Midbrain (tissue), 1 donor: ENCODE results near the gene PRDM16.

Experiments
- DNase-seq: peaks from one replicate; lab custom pipeline; 2025; lab: John Stamatoyannopoulos, UW

Gene PRDM16

DNA sequence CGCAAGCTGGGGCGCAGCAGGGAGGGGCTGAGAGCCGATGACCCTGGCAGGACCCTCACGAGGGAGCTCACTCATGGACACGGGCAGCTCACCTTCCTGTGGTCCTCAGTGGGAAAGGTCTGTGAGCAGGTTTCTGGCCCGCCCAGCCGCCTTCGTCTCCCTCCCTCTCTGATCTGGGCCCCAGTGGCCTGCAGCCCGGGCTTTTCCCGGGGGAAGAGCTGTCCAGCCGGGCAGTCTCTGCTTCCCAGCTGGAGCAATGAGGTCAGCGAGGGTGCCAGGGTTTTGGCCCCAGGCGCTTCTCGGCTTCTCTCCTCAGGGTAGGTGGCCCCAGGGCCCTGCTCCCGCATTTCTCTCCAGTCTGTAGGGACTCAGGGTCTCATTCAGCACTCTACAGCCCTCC is 363.3 kb downstream of the PRDM16 start:
- no peak for DNase-seq

DNA sequence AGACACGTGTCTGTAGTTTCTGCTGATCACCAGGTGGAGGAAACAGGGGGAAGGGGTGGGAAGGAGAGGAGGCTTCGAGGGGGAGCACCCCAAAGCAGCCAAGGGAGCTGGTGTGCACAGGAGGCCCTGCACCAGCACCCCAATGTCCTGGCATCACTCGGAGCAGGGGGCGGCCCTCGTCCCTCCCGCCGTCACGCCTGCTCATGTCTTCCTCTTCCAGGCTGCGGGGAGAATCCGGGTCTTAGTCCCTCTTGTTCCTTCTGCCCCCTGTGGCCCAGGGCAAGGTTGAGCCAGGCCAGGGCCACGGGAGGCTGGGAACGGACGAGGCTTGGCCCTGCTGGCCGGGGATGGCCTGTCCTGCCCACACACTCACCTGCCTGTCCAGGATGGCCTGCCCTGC is 364.1 kb downstream of the PRDM16 start:
- DNase-seq, result no peak

DNA sequence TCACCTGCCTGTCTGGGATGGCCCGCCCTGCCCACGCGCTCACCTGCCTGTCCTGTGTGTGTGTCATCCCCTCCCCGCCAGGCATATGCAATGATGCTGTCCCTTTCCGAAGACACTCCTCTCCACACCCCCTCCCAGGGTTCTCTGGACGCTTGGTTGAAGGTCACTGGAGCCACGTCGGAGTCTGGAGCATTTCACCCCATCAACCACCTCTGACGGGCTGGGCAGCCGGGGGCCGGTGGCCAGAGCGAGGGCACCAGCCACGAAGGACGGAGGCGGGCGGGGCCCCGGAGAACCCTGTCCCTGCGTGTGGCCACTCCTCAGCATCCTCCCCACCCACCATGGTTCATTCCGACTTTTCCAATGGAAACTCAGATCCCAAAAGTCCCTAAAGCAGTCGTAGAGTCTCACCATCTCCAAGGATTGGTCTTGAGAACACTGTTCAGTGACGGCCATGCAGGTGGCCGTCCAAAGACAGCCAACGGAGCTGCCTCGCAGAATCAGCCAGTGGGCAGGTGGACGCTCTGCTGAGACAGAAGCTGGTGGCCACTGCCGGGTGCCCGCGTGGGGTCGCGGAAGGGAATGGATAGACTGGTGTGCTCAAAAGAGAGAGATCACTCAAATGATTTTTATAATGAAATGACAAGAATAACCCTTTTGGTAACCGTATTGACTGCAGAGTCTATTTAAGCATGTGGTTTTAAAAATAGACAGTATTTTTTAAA is 364.8 kb downstream of the PRDM16 start:
- no peak for DNase-seq

DNA sequence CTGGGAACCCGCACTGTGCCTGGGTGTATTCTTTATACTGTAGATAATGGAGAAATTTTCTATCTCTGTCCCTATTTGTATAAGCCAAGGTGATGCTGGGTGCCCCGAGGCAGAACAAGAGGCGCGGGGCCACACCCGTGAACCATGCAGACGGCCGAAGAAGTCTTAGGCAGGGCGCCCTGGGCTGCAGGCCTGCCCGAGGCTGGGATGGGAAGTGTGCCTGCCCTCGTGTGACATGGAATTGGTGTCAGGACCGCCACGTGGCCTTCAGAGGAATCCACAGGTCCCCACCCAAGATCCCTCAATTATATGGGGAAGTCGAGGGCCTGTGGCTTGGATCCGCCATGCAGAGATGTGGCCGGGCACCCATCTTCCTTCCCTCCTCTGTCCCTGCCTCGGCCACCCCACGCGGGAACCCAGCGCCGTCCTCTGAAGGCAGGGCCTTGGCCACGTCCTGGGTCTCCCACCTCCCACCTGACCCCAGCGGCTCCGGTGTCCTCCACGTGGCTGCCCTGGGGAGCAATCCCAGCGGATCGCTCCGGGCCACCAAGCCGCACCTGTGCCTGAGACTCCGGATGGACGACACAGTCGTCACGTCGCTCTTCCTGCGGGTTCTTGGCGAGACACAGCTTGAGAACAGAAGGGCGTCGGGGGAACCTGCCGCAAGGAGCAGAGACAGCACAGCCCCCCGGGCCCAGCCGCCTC is 365.6 kb downstream of the PRDM16 start:
- no peak for DNase-seq

DNA sequence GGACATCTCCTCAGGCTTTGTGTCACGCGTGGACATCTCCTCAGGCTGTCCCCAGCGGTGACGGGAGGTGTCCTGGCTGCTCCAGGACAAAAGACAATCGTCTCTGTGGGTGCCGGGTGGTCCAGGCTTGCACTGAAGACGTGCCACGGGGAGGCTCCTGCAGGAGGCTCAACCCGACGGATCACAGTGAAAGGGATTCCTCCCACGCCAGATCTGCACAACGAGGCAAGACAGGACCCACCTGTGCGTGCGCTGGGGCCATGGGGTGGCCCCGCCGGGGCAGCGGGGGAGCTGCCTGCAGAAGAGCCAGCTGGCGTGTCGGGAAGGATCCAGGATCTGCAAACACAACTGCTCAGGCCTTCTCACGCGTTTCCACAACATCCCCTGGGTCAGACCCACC is 366.7 kb downstream of the PRDM16 start:
- no peak for DNase-seq

DNA sequence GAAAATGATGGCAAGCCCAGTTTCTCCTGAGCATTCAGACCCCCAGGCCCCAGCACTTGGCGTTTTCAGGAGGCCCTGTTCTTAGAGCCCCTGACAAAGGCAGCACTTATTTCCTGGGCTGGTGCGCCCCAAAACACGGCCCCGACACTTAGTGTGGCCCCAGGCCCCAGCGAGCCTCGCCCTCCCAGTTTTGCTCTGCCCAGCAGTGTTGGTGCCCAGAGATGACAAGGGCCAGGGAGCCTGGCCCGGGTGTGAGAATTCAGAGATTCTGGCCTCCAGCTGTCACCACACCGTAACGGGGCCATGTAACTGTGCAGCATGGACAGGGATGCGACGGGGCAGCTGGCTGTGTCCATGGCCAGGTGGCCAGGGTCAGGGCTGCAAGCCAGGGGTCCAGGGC is 367.4 kb downstream of the PRDM16 start:
- DNase-seq, result no peak

DNA sequence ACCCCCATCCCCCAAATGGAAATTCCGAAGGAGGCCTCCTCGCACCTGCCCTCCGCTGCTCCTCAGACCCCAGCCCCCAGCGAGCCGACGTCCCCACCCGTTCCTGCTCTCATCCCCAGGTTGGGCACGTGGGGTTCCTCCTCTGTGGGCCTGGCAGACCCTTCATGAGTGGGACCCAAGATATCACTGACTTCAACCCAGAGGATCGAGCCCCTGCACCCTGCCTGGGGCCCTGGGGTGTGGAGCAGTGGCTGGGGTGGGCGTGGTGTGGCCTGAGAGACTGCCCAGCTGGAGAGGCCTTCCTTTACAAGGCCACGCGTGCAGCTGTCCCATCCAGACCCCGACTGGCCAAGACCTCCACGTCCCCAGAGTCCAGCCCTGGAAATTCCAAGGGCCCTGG is 367.9 kb downstream of the PRDM16 start:
- DNase-seq, result no peak

DNA sequence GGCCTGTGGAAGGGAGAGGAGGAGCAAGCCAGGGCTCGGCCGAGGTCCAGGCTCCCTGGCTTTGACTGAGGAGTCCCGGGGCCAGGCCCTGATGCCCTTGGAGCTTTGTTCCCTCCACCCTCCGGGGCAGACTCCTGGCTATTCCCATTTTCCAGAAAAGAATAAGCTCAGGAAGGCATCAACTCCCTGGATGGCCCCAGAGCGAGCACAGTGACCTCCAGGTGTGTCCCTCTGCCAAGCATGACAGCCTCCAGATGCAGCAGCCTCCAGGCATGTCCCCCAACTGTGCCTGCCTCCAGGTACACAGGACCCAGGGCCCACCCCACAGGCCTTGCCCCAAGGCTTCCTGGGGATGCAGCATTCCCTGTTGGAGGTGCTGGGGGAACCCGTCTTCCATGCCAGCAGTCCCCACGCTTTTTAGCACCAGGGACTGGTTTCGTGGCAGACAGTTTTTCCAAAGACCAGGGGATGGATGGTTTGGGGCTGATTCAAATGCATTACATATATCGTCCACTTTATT is 369.7 kb downstream of the PRDM16 start:
- no peak for DNase-seq

DNA sequence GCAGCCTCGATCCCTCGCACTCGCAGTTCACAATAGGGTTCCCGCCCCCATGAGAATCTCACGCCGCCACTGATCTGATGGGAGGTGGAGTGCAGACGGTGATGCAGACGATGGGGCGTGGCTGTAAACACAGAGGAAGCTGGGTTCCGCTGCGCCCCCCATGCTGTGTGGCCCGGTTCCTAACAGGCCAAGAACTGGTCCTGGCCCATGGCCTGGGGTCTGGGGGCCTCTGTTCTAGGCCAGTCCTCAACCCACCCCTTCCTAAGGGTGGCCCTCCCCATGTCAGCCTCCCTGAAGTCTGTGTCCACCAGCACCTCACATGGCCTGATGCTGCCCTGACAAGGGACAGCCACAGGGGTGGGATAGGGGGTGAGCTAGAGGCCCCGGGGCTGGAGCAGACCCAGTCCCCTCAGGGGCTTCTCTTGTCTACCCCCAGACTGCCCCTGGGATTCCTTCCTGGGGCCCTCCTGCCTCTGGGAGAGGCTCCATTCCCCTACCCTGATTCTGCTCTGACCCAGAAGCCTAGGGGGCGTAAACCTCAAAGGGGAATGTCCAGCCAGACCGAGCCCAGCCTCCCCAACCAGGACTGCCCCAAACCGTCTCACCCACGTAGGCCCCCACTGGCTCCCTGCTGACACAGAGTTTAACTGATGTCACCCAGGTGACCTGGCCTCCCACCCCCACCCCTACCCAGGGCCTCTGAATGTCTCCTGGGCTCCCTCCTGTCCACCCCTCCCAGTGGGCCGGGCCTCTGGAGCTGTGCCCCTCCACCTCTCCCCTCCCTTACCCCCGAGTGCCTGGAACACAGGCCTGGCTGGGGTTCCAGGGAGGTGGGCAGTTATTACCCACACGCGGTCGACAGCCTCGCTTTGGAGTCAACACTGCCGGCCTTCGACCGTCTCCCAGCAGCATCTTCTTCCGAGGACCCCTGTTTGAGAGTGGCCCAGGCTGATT is 370.6 kb downstream of the PRDM16 start:
- no peak for DNase-seq

DNA sequence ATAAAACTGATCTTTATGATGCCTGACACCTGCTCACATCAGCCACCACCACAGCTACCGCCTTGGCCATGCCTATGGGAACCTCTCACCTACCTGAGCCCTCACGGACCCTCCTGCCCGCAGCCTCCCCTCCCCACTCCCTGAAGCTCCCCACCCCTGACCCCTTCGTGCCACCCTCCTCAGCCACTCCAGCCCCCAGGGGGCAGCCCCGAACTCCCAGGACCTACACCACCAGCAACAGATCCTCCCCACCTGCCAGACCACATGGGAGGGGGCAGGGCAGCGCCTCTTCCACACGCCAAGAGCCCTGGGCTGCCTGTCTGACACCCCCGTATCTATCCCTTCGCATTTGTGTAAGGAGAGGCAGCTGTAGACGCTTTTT is 371.3 kb downstream of the PRDM16 start:
- no peak for DNase-seq

DNA sequence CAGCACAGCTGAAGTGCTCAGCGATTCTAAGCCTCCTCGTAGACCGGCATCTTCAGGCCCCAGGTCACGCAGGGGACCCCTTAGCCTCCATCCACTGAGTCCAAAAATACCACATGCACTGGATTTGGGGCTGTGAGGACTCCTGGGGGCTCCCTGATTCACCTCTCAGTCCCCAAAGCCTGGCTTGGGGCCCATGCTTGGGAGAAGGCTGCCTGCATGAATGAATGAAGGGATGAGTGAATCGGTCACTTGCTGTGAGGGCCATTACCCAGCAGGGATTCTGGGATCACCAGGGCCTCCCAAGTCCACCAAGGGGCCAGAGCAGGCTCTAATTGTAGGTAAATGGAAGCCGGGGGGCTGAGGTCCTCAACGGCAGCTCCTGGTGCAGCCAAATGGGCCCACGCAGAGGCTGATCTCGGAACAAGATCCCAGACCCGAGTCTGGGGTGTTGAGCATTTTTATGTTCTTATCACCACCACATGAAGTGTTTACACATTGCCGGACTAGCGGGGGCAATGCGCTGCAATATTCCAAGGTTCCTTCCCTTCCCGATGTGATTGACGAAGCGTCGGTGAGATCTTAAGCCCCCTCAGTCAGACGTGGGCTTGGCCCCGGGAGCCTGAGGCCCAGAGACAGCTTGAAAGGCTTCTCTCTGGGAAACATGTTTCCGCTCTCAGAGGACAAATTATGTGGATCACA is 371.9 kb downstream of the PRDM16 start:
- no peak for DNase-seq

DNA sequence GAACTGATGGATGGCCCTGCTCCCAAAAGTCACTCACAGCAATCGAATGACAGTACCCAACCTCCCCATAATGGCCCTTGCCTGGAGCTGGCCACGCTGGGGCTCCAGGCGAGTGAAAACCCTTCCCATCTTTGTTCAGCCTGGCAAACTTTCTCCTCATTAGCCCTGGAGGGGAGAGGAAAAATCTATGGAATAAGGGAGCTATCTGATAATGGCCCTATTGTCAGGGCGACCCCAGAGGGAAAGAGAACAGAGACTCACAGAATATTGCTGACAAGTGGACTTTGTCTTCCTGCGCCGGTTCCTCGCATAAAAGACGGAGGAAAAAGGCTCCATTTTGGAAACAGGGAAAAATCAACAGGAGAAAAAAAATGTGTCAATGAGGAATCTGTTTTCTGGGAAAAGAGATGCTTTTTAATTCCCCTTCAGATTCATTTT is 372.4 kb downstream of the PRDM16 start:
- peak; percentile 72 for DNase-seq

DNA sequence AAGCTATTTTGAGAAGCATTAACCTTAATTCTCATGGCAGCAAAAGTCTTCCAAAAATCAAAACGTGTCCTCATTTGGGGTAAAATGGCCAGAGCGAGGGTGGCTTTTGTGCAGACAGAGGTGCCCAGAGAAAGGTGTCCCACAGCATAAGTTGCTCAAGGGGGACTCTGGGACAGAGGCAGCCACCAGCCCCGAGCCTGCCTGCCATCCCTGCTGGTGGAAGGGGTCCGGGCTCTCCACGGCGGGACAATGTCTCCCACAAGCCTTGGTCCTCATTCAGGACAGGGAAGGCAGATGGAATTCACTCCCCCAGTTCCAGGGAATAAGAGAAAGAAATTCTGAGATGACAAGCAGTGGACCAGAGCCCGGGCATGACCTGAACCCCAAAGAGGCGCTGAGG is 372.9 kb downstream of the PRDM16 start:
- no peak for DNase-seq

DNA sequence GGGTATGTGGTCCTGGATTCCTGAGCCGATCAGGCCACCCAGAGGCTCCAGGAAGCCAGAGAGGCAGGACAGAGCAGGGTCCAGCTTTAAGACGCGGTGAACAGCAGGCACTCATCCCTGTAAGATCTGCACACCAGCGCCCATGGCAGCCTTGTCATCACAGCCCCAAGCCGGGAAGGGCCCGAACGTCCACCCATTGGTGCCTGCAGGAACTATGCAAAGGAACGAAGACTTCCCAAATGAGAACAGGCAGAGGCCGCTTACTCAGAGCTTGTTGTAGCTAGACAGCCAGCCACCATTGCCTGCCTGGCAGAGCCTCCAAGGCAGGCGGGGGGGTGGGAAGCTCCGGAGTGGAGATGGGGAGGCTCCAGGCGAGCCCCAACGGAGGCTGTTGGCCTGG is 373.3 kb downstream of the PRDM16 start:
- DNase-seq, result no peak

DNA sequence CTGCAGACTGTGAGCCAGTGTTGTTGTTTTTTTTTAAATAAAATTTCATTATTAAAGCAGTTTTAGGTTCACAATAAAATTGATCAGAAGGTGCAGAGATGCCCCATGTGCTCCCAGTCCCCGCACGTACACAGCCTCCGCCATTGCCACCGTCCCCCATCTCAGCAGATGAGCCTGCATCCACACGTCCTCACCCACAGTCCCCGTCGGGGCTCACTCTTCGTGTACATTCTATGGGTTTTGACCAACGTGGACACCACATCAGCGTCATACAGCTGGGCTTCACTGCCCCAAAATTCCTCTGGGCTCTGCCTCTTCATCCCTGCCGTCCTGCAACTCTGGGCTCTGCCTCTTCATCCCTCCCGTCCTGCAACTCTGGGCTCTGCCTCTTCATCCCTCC is 373.9 kb downstream of the PRDM16 start:
- no peak for DNase-seq

DNA sequence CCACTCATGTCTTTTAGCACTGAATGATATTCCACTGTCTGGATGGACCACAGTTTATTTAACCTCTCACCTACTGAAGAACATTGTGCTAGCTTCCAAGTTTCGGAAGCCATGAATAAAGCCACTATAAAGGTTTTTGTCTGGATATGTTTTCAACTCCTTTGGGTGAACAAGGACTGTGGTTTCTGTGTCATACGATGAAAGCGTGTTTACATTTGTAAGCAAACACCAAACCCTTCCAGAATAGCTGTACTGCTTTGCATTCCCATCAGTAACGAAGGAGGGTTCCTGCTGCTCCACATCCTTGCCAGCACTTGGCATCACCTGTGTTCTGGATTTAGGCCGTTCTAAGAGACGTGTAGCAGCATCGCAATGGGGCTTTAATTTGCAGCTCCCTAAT is 374.8 kb downstream of the PRDM16 start:
- DNase-seq, result peak; percentile 30

DNA sequence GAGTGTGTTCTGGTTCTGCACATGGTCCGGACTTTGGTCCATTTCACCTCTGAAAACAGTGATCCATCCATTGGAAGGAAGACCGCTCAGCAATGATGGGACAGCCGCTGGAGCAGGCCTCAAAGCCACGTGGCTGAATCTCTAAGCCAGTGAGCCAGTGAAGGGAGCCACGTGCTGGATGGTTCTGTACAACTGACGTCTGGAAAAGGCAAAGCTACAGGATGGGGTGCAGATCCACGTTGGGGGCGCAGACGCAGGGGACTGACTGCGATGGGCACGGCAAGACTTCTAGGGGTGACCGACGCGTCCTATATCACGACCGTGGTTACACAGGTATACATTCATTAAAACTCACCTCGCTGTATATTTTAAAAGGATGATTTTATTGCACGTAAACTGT is 375.3 kb downstream of the PRDM16 start:
- DNase-seq, result no peak

DNA sequence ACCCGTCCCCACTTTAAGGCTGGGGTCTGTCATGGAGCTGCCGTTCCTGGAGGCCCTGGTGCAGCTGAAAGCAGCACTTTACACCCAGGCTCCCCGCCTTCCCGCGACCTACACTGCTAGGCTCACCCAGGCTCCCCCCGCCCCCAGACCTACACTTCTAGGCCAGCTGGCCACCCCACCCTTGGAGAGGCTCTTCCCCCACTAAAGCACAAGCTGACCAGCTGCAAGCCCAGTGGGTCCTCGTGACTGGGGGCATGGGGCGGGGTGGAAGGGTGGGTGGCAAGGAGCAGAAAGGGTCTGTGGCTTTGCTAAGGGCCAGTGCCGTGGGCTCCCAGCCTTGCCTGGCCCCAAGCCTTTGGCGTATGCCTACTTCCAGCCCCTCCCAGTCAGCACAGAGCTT is 375.7 kb downstream of the PRDM16 start:
- DNase-seq, result peak; percentile 20

DNA sequence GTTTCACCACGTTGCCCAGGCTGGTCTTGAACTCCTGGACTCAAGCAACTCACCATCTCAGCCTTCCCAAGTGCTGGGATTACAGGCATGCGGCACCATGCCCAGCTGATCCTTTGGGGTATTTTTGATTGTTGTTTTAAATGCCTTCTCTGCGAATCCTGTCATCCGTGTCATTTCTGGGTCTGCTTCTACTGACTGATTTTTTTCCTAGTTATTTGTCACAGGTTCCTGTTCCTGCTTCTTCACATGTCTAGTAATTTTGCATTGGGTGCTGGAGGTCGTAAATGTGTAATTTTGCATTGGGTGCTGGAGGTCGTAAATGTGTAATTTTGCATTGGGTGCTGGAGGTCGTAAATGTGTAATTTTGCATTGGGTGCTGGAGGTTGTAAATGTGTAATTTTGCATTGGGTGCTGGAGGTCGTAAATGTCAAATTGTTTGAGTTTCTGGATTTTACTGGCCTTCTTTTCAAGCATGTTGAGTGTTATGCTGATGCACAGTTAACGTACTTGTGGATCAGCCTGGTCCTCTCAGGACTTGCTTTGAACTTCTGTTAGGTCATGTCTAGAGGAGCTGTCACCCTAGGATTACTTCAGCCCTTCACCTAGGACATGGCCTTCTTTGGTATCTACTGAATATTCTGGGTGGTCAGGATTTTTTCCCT is 381.3 kb downstream of the PRDM16 start:
- no peak for DNase-seq

DNA sequence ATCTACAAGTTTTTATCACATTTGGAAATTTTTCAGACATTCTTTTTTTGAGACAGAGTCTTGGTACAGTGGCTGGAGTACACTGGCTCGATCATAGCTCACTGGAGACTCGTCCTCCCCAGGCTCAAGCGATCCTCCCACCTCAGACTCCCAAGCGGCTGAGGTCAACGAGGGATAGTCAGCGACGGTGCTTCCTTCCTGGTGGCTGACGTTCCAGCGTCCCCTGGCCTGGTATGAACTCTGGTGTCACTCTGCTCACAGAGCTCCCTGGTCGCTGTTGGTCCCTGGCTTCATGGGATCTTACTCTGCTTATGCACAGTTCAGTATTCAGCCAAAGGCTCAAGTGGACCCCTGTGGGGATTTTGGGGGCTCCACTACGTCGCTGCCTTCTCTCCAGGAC is 382.0 kb downstream of the PRDM16 start:
- no peak for DNase-seq
